HTERT RPE-1 (cell line): ENCODE data around the gene SLC25A48.
"Not testable (repeated sequence)": the region's sequence is repeated elsewhere in the genome, so short reads cannot be mapped to it uniquely, and the experiment has no call there.

Experiments
- in situ Hi-C: fragments of 300-500 bp; cut with MboI; formaldehyde crosslinking; loops from 4 replicates; pipeline ENCODE4 v1.14.3; 2020; ENCODE audit warnings: low sequenced_read_pairs

The SLC25A48 gene

DNA sequence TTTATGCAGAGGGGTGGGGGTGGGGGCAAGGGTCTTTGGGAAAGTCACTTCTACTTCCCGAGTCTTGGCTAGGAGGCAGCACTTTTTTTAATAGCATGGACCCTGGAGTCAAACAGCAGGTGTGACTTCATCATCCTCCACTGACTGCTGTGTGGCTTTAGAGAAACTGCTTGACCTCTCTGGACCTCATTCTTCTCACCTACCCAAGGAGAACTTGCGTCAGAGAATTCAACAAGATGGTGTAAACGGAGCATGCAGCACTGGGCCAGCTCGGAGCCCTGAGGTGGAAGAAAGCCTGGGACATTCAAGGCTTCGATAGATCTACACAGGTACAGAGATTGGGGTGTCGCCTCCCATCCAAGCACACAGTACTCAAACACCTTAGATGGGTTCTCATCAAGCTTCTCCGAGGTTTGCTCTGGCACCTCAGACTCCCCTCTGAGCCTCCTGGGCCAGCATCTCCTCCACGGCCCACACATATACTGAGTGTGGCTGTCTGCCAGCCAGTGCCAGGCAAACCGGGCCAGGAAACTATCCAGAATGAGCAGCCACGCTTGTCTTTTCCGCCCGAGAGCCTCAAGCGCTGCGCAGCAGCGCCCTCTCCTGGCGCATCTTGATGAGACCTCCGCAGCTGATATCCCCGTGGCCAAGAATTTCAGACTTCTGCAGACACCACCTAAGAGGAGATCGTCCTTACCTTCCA lies 4.6 kb upstream of the SLC25A48 start:
- in situ Hi-C loops, result no loop called here

- in situ Hi-C loops, result no loop called here
These were observed 4.1 kb upstream of the SLC25A48 start for GRCh38 chr5:135830384-135830700.

- in situ Hi-C loops, result no loop called here
These were observed 3.6 kb upstream of the SLC25A48 start for GRCh38 chr5:135830876-135831275.

- in situ Hi-C loops, result no loop called here
These were observed 3.0 kb upstream of the SLC25A48 start for GRCh38 chr5:135831439-135831838.

GRCh38 chr5:135831851-135832555 lies 2.5 kb upstream of the SLC25A48 start:
- in situ Hi-C loops, result no loop called here

- in situ Hi-C loops, result no loop called here
These were observed 1.2 kb upstream of the SLC25A48 start for GRCh38 chr5:135832941-135833920.

GRCh38 chr5:135833961-135834638 lies 363 bp upstream of the SLC25A48 start:
- in situ Hi-C loops, result no loop called here

- in situ Hi-C loops, result no loop called here
These were observed 1.3 kb downstream of the SLC25A48 start for GRCh38 chr5:135835766-135836165.

- in situ Hi-C loops, result not testable (repeated sequence)
These were observed 3.9 kb downstream of the SLC25A48 start for GRCh38 chr5:135838395-135838794.

- in situ Hi-C loops, result no loop called here
These were observed 5.1 kb downstream of the SLC25A48 start for GRCh38 chr5:135839566-135839965.

- in situ Hi-C loops, result no loop called here
These were observed 6.5 kb downstream of the SLC25A48 start for GRCh38 chr5:135840959-135841358.

DNA sequence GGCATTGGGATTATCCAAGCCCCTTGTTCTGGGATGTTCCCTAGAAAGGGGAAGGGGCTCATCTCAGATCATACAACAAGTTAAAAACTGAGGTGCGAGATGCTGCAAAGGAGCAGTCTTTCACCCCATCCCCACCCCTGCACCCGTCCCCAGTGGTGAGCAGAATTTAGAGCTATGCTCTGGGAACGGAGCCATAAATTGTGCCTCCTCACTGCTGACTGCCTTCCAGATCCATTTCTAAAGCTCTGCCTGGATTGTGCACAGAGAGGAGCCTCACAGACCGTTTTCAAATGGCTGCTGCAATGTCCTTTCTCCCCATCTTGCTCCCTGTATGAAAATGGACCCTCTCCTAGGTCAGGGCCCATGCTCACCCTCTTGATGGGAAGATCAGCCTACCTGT lies 8.3 kb downstream of the SLC25A48 start:
- in situ Hi-C loops, result no loop called here

DNA sequence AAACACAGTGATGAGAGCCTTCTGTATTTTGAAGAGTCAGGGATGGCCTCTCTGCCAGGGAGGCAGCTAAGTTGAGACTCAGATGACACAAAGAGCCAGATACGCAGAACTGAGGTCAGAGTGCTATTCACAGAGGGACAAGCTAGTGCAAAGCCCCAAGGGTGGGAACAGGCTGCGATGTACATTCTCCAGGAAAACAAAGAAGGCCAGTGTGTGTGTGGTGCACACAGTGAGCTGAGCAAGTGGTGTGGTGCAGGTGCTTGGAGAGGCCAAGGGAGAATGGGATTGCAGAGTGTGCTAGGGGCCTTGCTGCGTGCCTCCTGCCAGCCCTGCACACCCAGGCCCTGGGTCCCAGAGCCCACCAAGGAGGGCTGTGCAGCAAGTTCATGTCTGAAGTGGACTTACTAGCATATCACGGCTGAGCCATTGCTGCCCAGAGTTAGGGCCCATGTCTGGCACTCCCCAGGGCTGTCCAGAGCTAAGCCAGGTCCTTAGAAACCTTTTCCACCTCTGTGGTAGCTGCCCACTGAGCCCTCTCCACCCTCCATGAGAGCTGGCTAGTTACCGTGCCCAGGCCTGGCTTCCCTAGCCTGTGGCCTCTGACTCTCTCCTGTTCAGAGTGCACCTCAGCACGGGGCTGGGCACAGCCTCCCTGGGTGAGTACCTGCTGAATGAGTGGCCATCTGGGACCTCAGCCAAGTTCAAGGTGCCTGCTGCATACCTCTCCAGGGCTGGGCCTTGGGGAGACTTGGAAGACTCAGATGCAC lies 9.3 kb downstream of the SLC25A48 start:
- in situ Hi-C loops, result no loop called here

- in situ Hi-C loops, result no loop called here
These were observed 11.8 kb downstream of the SLC25A48 start for GRCh38 chr5:135846311-135846710.

- in situ Hi-C loops, result no loop called here
These were observed 13.5 kb downstream of the SLC25A48 start for GRCh38 chr5:135847976-135848375.

- in situ Hi-C loops, result no loop called here
These were observed 15.8 kb downstream of the SLC25A48 start for GRCh38 chr5:135850231-135850630.

DNA sequence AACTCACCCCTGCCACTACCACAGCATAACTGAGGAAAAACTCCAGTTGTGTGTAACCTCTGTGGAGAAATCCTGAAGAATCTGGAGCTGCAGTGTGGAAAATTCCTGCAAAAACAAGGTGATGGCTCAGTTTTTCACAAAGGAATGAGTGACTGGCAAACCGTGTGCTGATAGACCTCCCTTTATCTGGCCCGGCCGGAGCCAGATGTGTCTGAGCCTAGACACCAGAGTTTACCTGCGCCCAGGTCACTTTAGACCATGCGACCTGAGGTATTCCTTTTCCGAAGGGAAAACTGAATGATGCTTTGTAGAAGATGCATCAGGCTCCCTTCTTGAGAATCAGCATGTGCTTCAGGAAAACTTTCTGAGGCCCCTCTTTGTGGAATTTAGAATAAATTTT lies 16.2 kb downstream of the SLC25A48 start:
- in situ Hi-C loops, result no loop called here

DNA sequence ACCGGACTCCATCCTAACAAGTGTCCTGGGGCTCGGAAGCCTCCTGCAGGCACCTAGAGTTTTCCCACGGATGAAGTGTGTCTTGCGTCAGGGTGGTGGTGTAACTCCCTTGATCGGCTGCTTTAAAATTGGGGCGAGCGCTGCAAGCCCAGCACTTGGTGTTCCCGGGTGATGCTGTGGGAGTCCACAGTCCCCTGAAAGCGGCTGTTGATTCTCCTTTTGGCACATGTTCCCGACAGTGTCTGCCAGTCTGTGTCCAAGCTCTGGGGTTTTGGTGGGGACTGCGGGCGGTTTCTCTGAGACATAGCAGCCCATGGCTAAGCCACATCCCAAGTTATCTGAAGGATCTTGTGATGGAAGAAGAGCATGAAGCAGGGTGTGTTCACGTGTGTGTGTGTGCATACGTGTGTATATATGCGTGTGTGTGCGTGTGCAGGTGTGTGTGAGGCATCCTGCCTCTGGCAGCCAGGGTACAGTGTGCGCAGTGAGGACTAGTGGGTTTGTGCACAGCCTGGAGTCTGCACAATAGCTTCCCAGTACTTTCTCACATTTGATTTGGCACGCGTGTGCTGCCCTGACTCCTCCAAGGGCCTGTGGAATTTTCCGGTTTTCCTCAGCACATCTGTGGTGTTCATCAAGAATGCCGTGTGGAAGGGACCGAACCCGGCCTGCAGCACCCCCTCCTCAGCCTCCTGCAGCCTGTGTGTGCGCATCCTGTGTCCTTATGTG lies 16.9 kb downstream of the SLC25A48 start:
- in situ Hi-C loops, result no loop called here
